ENCODE measurements around the gene CCND2. TPM values are rescaled to one million over a fixed set of nuclear protein-coding genes. Genes with fewer than 3 reads are reported as not detected.

The CCND2 gene
- total RNA-seq, 4 donors from 2014 or later = 46.4 to 88.8 (median 55.5) TPM

DNA sequence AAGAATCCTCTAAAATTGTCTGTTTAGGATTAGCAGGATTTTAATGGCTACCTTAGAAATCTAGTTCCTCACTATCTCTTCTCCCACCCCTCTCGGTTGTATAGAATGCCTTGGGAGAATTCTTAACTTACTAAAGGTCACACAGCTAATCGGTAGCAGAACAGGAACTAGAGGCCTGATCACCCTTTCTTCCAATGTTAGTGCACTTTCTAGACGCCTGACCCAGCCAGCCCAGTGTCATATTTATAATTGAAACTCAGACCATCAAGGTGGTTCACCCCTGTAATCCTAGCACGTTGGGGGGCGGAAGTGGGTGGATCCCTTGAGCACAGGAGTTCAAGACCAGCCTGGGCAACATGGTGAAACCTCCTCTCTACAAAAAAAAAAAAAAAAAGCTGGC lies 49.2 kb downstream of the CCND2 start:
- no peaks in the 10 kb centered on the region for H3K36me3 ChIP-seq
- H3K9me3 ChIP-seq = no peaks in the 10 kb centered on the region
- no peak overlapping the region for H3K4me3 ChIP-seq
- H3K27ac ChIP-seq = no peak overlapping the region
- 79% methylated on average over 5 of the region's 5 CpGs for WGBS
- DNase-seq (ENCODE audit: low spot score in 2 of 2) = no peak
- TF ChIP-seq POLR2A (IDR thresholded peaks at IDR 0.05) (no peak), POLR2AphosphoS5 (IDR thresholded peaks at IDR 0.05) (no peak), EP300 (IDR thresholded peaks at IDR 0.05) (no peak)
- TF ChIP-seq, protein P1, sequence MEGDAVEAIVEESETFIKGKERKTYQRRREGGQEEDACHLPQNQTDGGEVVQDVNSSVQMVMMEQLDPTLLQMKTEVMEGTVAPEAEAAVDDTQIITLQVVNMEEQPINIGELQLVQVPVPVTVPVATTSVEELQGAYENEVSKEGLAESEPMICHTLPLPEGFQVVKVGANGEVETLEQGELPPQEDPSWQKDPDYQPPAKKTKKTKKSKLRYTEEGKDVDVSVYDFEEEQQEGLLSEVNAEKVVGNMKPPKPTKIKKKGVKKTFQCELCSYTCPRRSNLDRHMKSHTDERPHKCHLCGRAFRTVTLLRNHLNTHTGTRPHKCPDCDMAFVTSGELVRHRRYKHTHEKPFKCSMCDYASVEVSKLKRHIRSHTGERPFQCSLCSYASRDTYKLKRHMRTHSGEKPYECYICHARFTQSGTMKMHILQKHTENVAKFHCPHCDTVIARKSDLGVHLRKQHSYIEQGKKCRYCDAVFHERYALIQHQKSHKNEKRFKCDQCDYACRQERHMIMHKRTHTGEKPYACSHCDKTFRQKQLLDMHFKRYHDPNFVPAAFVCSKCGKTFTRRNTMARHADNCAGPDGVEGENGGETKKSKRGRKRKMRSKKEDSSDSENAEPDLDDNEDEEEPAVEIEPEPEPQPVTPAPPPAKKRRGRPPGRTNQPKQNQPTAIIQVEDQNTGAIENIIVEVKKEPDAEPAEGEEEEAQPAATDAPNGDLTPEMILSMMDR (IDR thresholded peaks at IDR 0.05) = no peak
- peaks cover 17% of the 10 kb centered on the region for H3K4me1 ChIP-seq
- H3K27me3 ChIP-seq = no peaks in the 10 kb centered on the region

Other genes with a start within 250 kb of the CCND2 start
- gene TIGAR, start 47.5 kb downstream of the CCND2 start, total RNA-seq = 1 to 10 TPM; 1.3 to 6.6 (median 4.7) TPM
- not detected for gene FGF23, start 106.0 kb downstream of the CCND2 start, total RNA-seq
- not detected for gene FGF6, start 172.1 kb downstream of the CCND2 start, total RNA-seq